SK-N-MC (cell line): ENCODE measurements around the gene KRTAP10-6.

ENCODE experiments used
- EZH2 ChIP-seq: fragments of 200-600 bp; sonication (generic); IDR thresholded peaks from one replicate; pipeline ENCODE4 v1.6.1; 2017; ENCODE audit warnings: antibody characterized with exemption
- POLR2AphosphoS5 ChIP-seq: IDR thresholded peaks from 2 replicates; pipeline ENCODE4 v1.6.1; 2012; ENCODE audit warnings: mild to moderate bottlenecking, low read depth, low read length, borderline replicate concordance

- TF ChIP-seq EZH2 (no peak), POLR2AphosphoS5 (no peak)
These were observed 28.2 kb downstream of the KRTAP10-6 start for GRCh38 chr21:44564099-44564498.
